ENCODE measurements around the gene SLC28A3.

Gene SLC28A3

DNA sequence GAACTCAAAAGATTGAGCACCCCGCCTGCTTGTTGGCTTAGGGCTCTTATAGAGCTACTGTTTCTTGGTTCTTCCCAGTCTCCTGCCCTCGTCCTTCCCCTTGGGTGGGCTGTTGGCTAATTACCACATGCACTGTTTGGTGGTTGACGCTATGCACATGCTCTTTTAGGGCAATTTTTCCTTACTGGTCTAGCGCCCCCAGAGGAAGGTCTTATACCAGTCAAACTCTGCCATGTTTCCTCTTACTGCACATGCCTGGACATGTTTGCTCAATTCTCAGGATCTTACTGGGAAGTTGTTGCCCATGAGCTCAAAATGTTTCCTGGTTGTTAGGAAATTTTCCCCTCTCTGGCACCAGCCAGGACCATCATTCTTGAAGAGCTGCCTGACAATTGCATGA lies 101.9 kb downstream of the SLC28A3 start:
- DNase-seq (ENCODE audit: low spot score): peak; percentile 16

DNA sequence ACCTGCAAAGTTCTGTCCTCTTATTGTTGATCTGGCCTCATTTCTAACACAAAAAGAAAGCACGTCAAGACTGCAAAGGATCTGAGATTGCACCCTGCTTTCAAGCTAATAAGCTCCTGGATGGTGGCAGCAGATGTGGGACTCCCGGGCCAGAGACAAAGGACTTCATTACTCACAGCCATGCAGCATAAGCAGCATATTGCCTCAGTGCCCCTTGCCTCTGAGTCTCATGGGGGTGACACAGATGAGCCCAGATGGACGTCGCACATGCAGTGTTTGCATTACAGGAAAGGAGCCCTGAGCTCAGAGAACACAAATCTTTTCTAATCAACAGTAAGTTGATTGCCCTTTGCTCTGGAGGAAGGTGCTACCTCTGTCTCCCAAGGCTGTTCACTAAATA lies 105.0 kb downstream of the SLC28A3 start:
- no peak for DNase-seq (ENCODE audit: low spot score)

DNA sequence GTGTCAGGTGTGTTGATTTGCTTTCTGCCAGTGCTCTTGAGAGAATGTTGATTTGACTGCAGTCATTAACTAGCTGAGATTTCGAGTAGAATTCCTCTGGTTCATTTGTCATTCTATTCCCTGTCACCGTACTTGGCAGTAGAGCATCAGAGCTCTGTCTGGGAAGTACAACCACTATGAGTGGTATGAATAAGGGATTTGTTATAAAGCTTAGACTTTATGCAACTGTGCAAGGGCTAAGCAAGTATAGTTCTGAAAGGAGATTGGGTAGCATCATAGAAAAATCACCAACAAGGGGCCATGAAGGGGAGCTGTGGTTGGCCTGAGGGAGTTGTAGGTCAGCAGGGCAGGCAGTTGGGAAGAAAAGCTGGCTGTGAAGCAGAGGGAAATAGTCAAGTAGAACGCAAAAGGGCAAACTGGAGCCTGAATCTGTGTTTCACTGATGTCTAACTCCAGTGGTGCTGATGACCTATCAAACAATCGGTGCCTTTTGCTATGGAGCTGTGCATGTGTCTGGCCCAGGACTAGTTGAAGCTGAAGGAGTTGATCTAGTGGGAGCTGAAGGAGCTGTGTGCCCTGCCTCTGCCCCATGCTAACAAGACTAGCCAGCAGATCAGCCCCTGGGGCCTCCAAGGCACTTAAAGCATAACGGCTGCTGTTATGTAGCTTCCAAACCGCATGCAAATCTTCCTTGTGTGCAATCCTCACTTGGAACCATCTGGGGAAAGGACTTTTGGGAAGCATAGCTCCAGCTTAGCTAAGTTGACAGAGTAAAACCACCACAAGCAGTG lies 110.0 kb downstream of the SLC28A3 start:
- peak; percentile 14 for DNase-seq (ENCODE audit: low spot score)

DNA sequence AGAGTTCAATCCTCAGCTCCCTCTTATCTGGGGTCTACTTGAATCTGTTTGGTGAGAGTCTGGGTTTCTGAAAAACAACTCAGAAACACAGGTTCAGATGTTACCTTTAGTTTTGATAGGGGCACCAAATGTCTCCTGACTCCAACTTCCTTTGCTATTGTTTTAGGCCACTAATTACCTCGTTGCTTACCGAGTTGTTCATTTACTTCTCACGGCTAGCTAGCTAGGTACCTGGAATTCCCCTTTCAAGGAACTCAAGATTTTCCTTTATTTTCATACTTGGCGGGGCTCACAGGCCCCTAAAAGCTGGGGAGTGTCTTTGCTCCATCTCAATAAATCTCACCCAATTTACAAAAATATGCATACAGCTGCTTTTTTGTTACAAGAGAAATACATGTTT lies 111.4 kb downstream of the SLC28A3 start:
- DNase-seq (ENCODE audit: low spot score): peak; percentile 61

DNA sequence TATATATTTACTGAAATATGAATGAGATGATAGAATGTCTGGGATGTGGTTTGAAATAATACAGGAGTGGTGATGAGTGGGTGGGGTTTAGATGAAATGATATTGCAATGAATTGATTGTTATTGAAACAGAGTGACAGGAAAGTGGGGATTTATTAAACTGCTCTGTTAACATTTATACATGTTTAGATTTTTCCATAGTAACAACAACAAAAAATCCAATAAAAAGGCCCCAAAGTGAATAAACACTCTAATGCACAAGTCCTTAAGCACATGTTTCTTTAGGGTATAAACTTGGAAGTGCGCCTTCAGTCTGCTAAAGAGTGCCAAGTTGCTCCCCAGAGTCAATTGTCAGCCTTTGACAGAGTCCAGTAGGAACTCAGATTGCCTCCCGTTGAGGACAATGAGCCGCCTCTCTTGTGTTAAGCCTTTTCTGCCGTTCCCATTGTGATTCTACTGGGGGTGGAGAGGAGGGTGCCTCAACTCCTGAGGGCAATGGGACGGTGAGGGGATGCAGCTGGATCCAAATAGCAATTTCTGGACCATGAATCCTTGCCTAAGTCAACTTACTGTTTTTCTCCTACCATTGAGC lies 112.3 kb downstream of the SLC28A3 start:
- DNase-seq (ENCODE audit: low spot score): no peak

DNA sequence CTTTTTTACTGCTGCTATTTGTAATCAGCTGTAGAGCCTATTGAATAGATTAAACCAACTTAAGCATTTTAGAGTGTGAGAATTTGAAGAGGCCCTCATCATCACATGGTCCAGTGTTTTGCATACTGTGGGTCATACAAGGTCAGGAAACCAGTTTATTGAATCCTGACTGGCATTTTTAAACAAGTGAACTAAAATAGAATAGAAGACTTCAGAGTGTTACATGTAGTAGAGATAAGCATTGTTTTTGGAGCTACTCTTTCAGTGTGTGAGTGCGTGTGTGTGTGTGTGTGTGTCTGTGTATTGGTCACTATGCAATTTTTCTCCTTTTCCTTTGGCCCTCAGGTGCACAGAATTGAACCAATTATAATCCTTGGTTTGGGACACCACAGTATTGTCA lies 114.4 kb downstream of the SLC28A3 start:
- DNase-seq (ENCODE audit: low spot score): no peak

All from kidney tubule cell (primary cell).